BLaER1 treated with 17β-estradiol and CSF1 and Interleukin-3, amounts not matched to agents 10 nM and 100 nM (cell line): ENCODE measurements around the gene SORCS2.

Experiments
- H3K27ac ChIP-seq, 11 experiments: shearing (Covaris generic); formaldehyde crosslinking; 2 replicates each; pipeline ENCODE4 v1.8.1; 2022
- H3K27me3 ChIP-seq, 11 experiments: shearing (Covaris generic); formaldehyde crosslinking; 2 replicates each; pipeline ENCODE4 v1.8.1; 2022
- H3K36me3 ChIP-seq, 11 experiments: shearing (Covaris generic); formaldehyde crosslinking; 2 replicates each; pipeline ENCODE4 v1.8.1; 2022
- H3K4me1 ChIP-seq, 10 experiments: shearing (Covaris generic); formaldehyde crosslinking; 2 replicates each; pipeline ENCODE4 v1.8.1; 2022
- H3K4me2 ChIP-seq, 11 experiments: shearing (Covaris generic); formaldehyde crosslinking; 2 replicates each; pipeline ENCODE4 v1.8.1; 2022
- H3K4me3 ChIP-seq, 10 experiments: shearing (Covaris generic); formaldehyde crosslinking; 2 replicates each; pipeline ENCODE4 v1.8.1; 2022
- H3K9ac ChIP-seq, 11 experiments: shearing (Covaris generic); formaldehyde crosslinking; 2 replicates each; pipeline ENCODE4 v1.8.1; 2022
- H3K9me3 ChIP-seq, 11 experiments: shearing (Covaris generic); formaldehyde crosslinking; replicated peaks in 1 of 11; 2 replicates each; pipeline ENCODE4 v1.8.1; 2022
- H4K20me1 ChIP-seq, 11 experiments: shearing (Covaris generic); formaldehyde crosslinking; 2 replicates each; pipeline ENCODE4 v1.8.1; 2022
- Cebpa-rat ChIP-seq, 11 experiments: shearing (Covaris generic); IDR thresholded peaks; 2 replicates each; pipeline ENCODE4 v1.8.1; 2022

The SORCS2 gene

GRCh38 chr4:7539186-7539585, 346.8 kb downstream of the SORCS2 start:
- H3K9ac ChIP-seq: peak overlapping the region in 8 of 11 experiments; percentile 29 to 67 (median 50); a peak in 11 of 22 replicates
- H4K20me1 ChIP-seq: no peaks in the 10 kb centered on the region
- TF ChIP-seq Cebpa-rat (IDR thresholded peaks at IDR 0.05): no peak
- peaks cover 6 to 27% (median 20%) of the 10 kb centered on the region in 10 experiments; a peak in 17 of 20 replicates for H3K4me1 ChIP-seq
- H3K27me3 ChIP-seq: no peaks in the 10 kb centered on the region
- H3K4me2 ChIP-seq: peak overlapping the region; percentile 13 to 82 (median 72); a peak in 20 of 22 replicates
- H3K4me3 ChIP-seq: peak overlapping the region in 9 of 10 experiments; percentile 19 to 61 (median 44); a peak in 14 of 20 replicates
- H3K9me3 ChIP-seq: peaks cover 6 to 22% (median 9%) of the 10 kb centered on the region in 11 experiments; a peak in 17 of 22 replicates
- peak overlapping the region in 10 of 11 experiments; percentile 46 to 79 (median 74); a peak in 19 of 22 replicates for H3K27ac ChIP-seq
- 0 out of 22 replicates have a peak, but pooled peaks cover 0 to 5% (median 0%) of the 10 kb centered on the region in 11 experiments for H3K36me3 ChIP-seq

GRCh38 chr4:7539659-7540058, 347.3 kb downstream of the SORCS2 start:
- H3K27ac ChIP-seq: peak overlapping the region in 9 of 11 experiments; percentile 59 to 79 (median 75); a peak in 14 of 22 replicates
- peak overlapping the region in 3 of 10 experiments; percentile 28 to 44 (median 38); a peak in 3 of 20 replicates for H3K4me3 ChIP-seq

GRCh38 chr4:7540206-7540605, 347.9 kb downstream of the SORCS2 start:
- Histone ChIP-seq H3K4me1 (peaks cover 6 to 27% (median 20%) of the 10 kb centered on the region in 10 experiments; a peak in 17 of 20 replicates), H4K20me1 (no peaks in the 10 kb centered on the region), H3K9ac (no peak overlapping the region; a peak in 1 of 22 replicates), H3K4me3 (no peak overlapping the region), H3K36me3 (no peaks in the 10 kb centered on the region), H3K9me3 (peaks cover 6 to 16% (median 9%) of the 10 kb centered on the region in 11 experiments; a peak in 17 of 22 replicates), H3K27ac (peak overlapping the region in 6 of 11 experiments; percentile 14 to 54 (median 42); a peak in 10 of 22 replicates), H3K4me2 (peak overlapping the region in 4 of 11 experiments; percentile 34 to 51 (median 42); a peak in 8 of 22 replicates), H3K27me3 (no peaks in the 10 kb centered on the region)
- TF ChIP-seq Cebpa-rat (IDR thresholded peaks at IDR 0.05): no peak

More at GRCh38 chr4:7539659-7540058, 347.3 kb downstream of the SORCS2 start:
- Histone ChIP-seq H3K36me3 (0 out of 22 replicates have a peak, but pooled peaks cover 0 to under 1% (median 0%) of the 10 kb centered on the region in 11 experiments), H4K20me1 (no peaks in the 10 kb centered on the region), H3K9me3 (peaks cover 6 to 17% (median 9%) of the 10 kb centered on the region in 11 experiments; a peak in 17 of 22 replicates), H3K9ac (no peak overlapping the region; a peak in 2 of 22 replicates), H3K4me1 (peaks cover 6 to 27% (median 20%) of the 10 kb centered on the region in 10 experiments; a peak in 17 of 20 replicates), H3K27me3 (no peaks in the 10 kb centered on the region), H3K4me2 (peak overlapping the region in 6 of 11 experiments; percentile 29 to 82 (median 72); a peak in 7 of 22 replicates)
- TF ChIP-seq Cebpa-rat (IDR thresholded peaks at IDR 0.05): no peak

GRCh38 chr4:7540654-7541413, 348.5 kb downstream of the SORCS2 start:
- no peaks in the 10 kb centered on the region for H3K36me3 ChIP-seq
- peak overlapping the region in 5 of 11 experiments; percentile 32 to 54 (median 44); a peak in 8 of 22 replicates for H3K27ac ChIP-seq
- H3K9me3 ChIP-seq: peaks cover 6 to 16% (median 9%) of the 10 kb centered on the region in 11 experiments; a peak in 17 of 22 replicates
- peaks cover 6 to 27% (median 20%) of the 10 kb centered on the region in 10 experiments; a peak in 17 of 20 replicates for H3K4me1 ChIP-seq
- no peak overlapping the region; a peak in 1 of 22 replicates for H3K9ac ChIP-seq
- H3K4me2 ChIP-seq: peak overlapping the region in 4 of 11 experiments; percentile 34 to 51 (median 42); a peak in 8 of 22 replicates
- H3K27me3 ChIP-seq: no peaks in the 10 kb centered on the region
- no peak for TF ChIP-seq Cebpa-rat (IDR thresholded peaks at IDR 0.05)
- no peaks in the 10 kb centered on the region for H4K20me1 ChIP-seq
- no peak overlapping the region for H3K4me3 ChIP-seq

- Histone ChIP-seq H3K4me2 (no peak overlapping the region), H3K36me3 (no peaks in the 10 kb centered on the region), H3K4me1 (peaks cover 6 to 27% (median 20%) of the 10 kb centered on the region in 10 experiments; a peak in 17 of 20 replicates), H3K27ac (no peak overlapping the region), H3K27me3 (no peaks in the 10 kb centered on the region), H3K4me3 (no peak overlapping the region), H4K20me1 (no peaks in the 10 kb centered on the region), H3K9me3 (peaks cover 6 to 16% (median 9%) of the 10 kb centered on the region in 11 experiments; a peak in 17 of 22 replicates), H3K9ac (no peak overlapping the region)
- TF ChIP-seq Cebpa-rat (IDR thresholded peaks at IDR 0.05): no peak
Measured at GRCh38 chr4:7541414-7541810, 349.1 kb downstream of the SORCS2 start.

- no peak overlapping the region for H3K4me3 ChIP-seq
- no peak overlapping the region for H3K9ac ChIP-seq
- no peaks in the 10 kb centered on the region; a peak in 1 of 22 replicates for H3K36me3 ChIP-seq
- TF ChIP-seq Cebpa-rat (IDR thresholded peaks at IDR 0.05): no peak
- H3K4me1 ChIP-seq: peaks cover 6 to 27% (median 19%) of the 10 kb centered on the region in 10 experiments; a peak in 17 of 20 replicates
- H4K20me1 ChIP-seq: no peaks in the 10 kb centered on the region
- H3K9me3 ChIP-seq: peaks cover 6 to 16% (median 10%) of the 10 kb centered on the region in 11 experiments; a peak in 18 of 22 replicates
- H3K4me2 ChIP-seq: no peak overlapping the region
- H3K27ac ChIP-seq: no peak overlapping the region
- H3K27me3 ChIP-seq: no peaks in the 10 kb centered on the region
Measured at GRCh38 chr4:7542781-7543180, 350.4 kb downstream of the SORCS2 start.

GRCh38 chr4:7546152-7546808, 353.9 kb downstream of the SORCS2 start:
- Histone ChIP-seq H3K9me3 (peaks cover 19 to 38% (median 32%) of the 10 kb centered on the region in 11 experiments), H3K4me1 (no peaks in the 10 kb centered on the region), H3K9ac (no peak overlapping the region), H3K4me3 (no peak overlapping the region), H3K27me3 (no peaks in the 10 kb centered on the region), H3K4me2 (no peak overlapping the region), H3K36me3 (peaks cover 0 to 12% (median under 1%) of the 10 kb centered on the region in 11 experiments; a peak in 9 of 22 replicates), H4K20me1 (no peaks in the 10 kb centered on the region), H3K27ac (no peak overlapping the region)
- no peak for TF ChIP-seq Cebpa-rat (IDR thresholded peaks at IDR 0.05)

GRCh38 chr4:7546809-7547367, 354.6 kb downstream of the SORCS2 start:
- peaks cover 25 to 44% (median 38%) of the 10 kb centered on the region in 11 experiments for H3K9me3 ChIP-seq
- no peak overlapping the region for H3K27ac ChIP-seq
- no peaks in the 10 kb centered on the region for H3K4me1 ChIP-seq
- H4K20me1 ChIP-seq: no peaks in the 10 kb centered on the region
- H3K4me2 ChIP-seq: no peak overlapping the region
- peaks cover 0 to 17% (median 6%) of the 10 kb centered on the region in 11 experiments; a peak in 10 of 22 replicates for H3K36me3 ChIP-seq
- no peak for TF ChIP-seq Cebpa-rat (IDR thresholded peaks at IDR 0.05)
- no peaks in the 10 kb centered on the region for H3K27me3 ChIP-seq
- no peak overlapping the region for H3K4me3 ChIP-seq
- H3K9ac ChIP-seq: no peak overlapping the region
